CD4-positive, alpha-beta T cell treated with Interleukin-6 for 4 hours (primary cell): ENCODE results near the gene IL16.

Experiments
- DNase-seq: peaks from one replicate; pipeline ENCODE4 v3.0.0-alpha.2; 2020; ENCODE audit warnings: mixed read lengths

IL16 gene

GRCh38 chr15:81257435-81257834, 60.8 kb downstream of the IL16 start:
- no peak for DNase-seq

GRCh38 chr15:81258455-81258854, 61.8 kb downstream of the IL16 start:
- no peak for DNase-seq

- DNase-seq = no peak
Measured at GRCh38 chr15:81259760-81260298, 63.1 kb downstream of the IL16 start.

- no peak for DNase-seq
Measured at GRCh38 chr15:81261172-81261811, 64.6 kb downstream of the IL16 start.

- no peak for DNase-seq
Measured at GRCh38 chr15:81263477-81263876, 66.8 kb downstream of the IL16 start.

GRCh38 chr15:81264072-81264857, 67.6 kb downstream of the IL16 start:
- DNase-seq = no peak

- DNase-seq = no peak
Measured at GRCh38 chr15:81265256-81265943, 68.7 kb downstream of the IL16 start.

GRCh38 chr15:81265944-81266775, 69.5 kb downstream of the IL16 start:
- peak; percentile 89 for DNase-seq

- DNase-seq = no peak
Measured at GRCh38 chr15:81268340-81268739, 71.7 kb downstream of the IL16 start.

- peak; percentile 16 for DNase-seq
Measured at GRCh38 chr15:81268881-81269601, 72.4 kb downstream of the IL16 start.

- no peak for DNase-seq
Measured at GRCh38 chr15:81270188-81270587, 73.5 kb downstream of the IL16 start.

GRCh38 chr15:81270781-81271491, 74.3 kb downstream of the IL16 start:
- DNase-seq = no peak

GRCh38 chr15:81271761-81272644, 75.3 kb downstream of the IL16 start:
- no peak for DNase-seq

- no peak for DNase-seq
Measured at GRCh38 chr15:81273200-81273599, 76.5 kb downstream of the IL16 start.

GRCh38 chr15:81273855-81274254, 77.2 kb downstream of the IL16 start:
- no peak for DNase-seq

- DNase-seq = no peak
Measured at GRCh38 chr15:81274255-81274654, 77.6 kb downstream of the IL16 start.

GRCh38 chr15:81274931-81275707, 78.4 kb downstream of the IL16 start:
- peak; percentile 87 for DNase-seq

- no peak for DNase-seq
Measured at GRCh38 chr15:81275711-81276392, 79.2 kb downstream of the IL16 start.

GRCh38 chr15:81276967-81277366, 80.3 kb downstream of the IL16 start:
- no peak for DNase-seq
